Karpas-422 (cell line): ENCODE measurements around the gene OBP2A. TPM values are rescaled to one million over a fixed set of nuclear protein-coding genes. Genes with fewer than 3 reads are reported as not detected.
A peak's percentile ranks its signal among the peaks of the same experiment; 100 is the strongest.

Source experiments
- DNase-seq: peaks from one replicate; pipeline ENCODE4 v3.0.0-alpha.2; 2015
- H2AFZ ChIP-seq: fragments of 200-600 bp; sonication (generic); 2 replicates; pipeline ENCODE4 v1.6.1; 2014; ENCODE audit warnings: antibody characterized with exemption, low read length, mixed read lengths
- H3K27ac ChIP-seq: fragments of 200-600 bp; sonication (generic); 2 replicates; pipeline ENCODE4 v1.5.1; 2014; ENCODE audit warnings: mild to moderate bottlenecking, low read length, moderate library complexity
- H3K27me3 ChIP-seq: fragments of 200-600 bp; sonication (generic); 2 replicates; pipeline ENCODE4 v1.6.1; 2014; ENCODE audit warnings: low read length, mixed read lengths
- H3K36me3 ChIP-seq: fragments of 200-600 bp; sonication (generic); 2 replicates; pipeline ENCODE4 v1.6.1; 2014; ENCODE audit warnings: low read length, mixed read lengths; ENCODE audit not compliant: insufficient read depth
- H3K4me1 ChIP-seq: fragments of 200-600 bp; sonication (generic); 2 replicates; pipeline ENCODE4 v1.6.1; 2014; ENCODE audit warnings: mild to moderate bottlenecking, low read length, mixed read lengths
- H3K4me2 ChIP-seq: fragments of 200-600 bp; sonication (generic); 2 replicates; pipeline ENCODE4 v1.6.1; 2014; ENCODE audit warnings: low read length, low read depth, mild to moderate bottlenecking; ENCODE audit not compliant: poor library complexity, severe bottlenecking
- H3K4me3 ChIP-seq: fragments of 200-600 bp; sonication (generic); 2 replicates; pipeline ENCODE4 v1.5.1; 2014; ENCODE audit warnings: mild to moderate bottlenecking, antibody characterized with exemption, low read length, mixed read lengths
- H3K79me2 ChIP-seq: fragments of 200-600 bp; sonication (generic); 2 replicates; pipeline ENCODE4 v1.6.1; 2014; ENCODE audit warnings: mild to moderate bottlenecking, low read length, mixed read lengths
- H3K9ac ChIP-seq: fragments of 200-600 bp; sonication (generic); 2 replicates; pipeline ENCODE4 v1.6.0; 2014; ENCODE audit warnings: low read length
- H3K9me2 ChIP-seq: fragments of 200-600 bp; sonication (generic), shearing (Covaris generic); replicated peaks from 2 replicates; pipeline ENCODE4 v1.6.0; 2014; ENCODE audit warnings: mild to moderate bottlenecking, low read length, moderate library complexity; ENCODE audit not compliant: insufficient read depth
- H3K9me3 ChIP-seq: fragments of 300-700, 200-600 bp; sonication (generic); 2 replicates; pipeline ENCODE4 v1.6.1; 2014; ENCODE audit warnings: low read length, mixed read lengths
- H4K20me1 ChIP-seq: fragments of 200-600 bp; sonication (generic); 2 replicates; pipeline ENCODE4 v1.6.1; 2014; ENCODE audit warnings: mild to moderate bottlenecking, antibody characterized with exemption, low read length, low read depth; ENCODE audit not compliant: insufficient read depth
- total RNA-seq: library from RNA; depleted of rRNA; stranded (reverse); fragments of >200 nt; shearing (Covaris generic); gene quantifications from 2 replicates; pipeline ENCODE4 v1.2.3, GENCODE V29; 2014; ENCODE audit warnings: low replicate concordance

Gene OBP2A
- total RNA-seq, 1 experiment from 2014 or later: not detected

DNA sequence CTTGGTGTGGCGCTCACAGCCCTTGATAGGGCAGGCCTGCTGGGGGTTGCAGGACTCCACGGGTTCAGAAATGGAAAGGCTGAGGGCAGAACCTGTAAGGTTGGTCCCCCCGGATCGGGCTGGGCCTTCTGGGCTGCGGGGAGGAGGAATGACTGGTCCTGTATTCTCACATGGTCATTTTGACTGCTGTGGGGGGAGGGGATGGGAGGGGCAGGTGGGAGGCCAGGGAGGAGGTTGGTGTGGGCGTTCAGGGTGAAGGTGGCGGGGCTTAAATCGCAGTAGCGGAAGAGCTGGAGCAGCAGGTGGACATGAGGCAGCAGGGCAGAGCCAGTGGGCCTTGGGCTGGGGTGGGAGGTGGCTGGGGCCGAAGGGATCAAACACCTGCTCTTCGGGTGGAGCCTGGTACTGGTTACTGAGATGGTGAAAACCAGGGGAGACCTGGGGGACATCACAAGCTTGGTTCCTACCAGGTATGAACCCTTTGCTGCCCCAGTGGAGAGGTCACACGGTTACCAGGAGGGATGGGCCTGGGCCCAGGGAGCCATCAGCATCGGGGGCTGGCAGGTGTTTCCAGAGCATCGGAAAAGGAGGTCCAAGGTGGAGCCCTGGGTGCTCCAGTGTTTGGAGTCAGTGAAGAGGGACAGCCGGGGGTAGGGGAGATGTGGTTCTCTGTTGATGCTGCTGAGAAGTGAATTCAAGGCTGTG is 43.6 kb upstream of the OBP2A start:
- no peak for DNase-seq
- H3K4me1 ChIP-seq: peaks cover 23% of the 10 kb centered on the region
- H3K4me3 ChIP-seq: peak overlapping the region; percentile 98
- H4K20me1 ChIP-seq: peaks cover 36% of the 10 kb centered on the region
- peak overlapping the region; percentile 98 for H3K4me2 ChIP-seq
- peak overlapping the region; percentile 99 for H3K9ac ChIP-seq
- no peaks in the 10 kb centered on the region for H3K9me3 ChIP-seq
- no peaks in the 10 kb centered on the region for H3K9me2 ChIP-seq
- peaks cover 8% of the 10 kb centered on the region for H3K36me3 ChIP-seq
- H3K27ac ChIP-seq: no peak overlapping the region
- no peak overlapping the region for H2AFZ ChIP-seq
- H3K79me2 ChIP-seq: peaks cover 22% of the 10 kb centered on the region
- H3K27me3 ChIP-seq: no peaks in the 10 kb centered on the region

DNA sequence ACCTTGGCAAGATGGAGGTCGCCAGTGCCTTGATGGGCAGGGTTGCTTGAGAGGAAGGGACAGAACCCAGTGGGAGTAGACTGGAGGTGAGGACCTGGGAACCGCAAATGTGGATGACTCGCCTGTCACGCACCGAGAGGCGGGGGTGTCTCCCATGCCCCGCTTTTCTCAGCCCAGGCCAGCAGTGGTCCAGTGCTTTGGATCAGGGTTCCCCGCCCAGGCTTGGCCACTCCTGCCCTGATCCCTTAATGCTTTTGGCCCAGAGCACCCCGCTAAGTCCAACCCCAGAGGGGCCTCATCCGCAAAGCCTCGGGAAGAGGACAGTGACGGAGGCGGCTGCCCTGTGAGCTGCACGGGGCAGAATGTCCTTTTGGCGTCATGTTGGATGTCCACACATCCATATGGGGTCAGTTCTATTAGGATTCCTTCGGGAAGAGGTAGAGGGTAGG is 43.0 kb upstream of the OBP2A start:
- H3K27me3 ChIP-seq: no peaks in the 10 kb centered on the region
- peaks cover 22% of the 10 kb centered on the region for H3K79me2 ChIP-seq
- no peaks in the 10 kb centered on the region; the same call in 1 of the 2 replicates for H3K9me3 ChIP-seq
- no peak overlapping the region for H3K9ac ChIP-seq
- peaks cover 23% of the 10 kb centered on the region for H3K4me1 ChIP-seq
- H3K36me3 ChIP-seq: peaks cover 8% of the 10 kb centered on the region
- H3K4me2 ChIP-seq: no peak overlapping the region
- no peak overlapping the region for H3K4me3 ChIP-seq
- DNase-seq: no peak
- H3K27ac ChIP-seq: no peak overlapping the region
- H2AFZ ChIP-seq: no peak overlapping the region
- peaks cover 36% of the 10 kb centered on the region for H4K20me1 ChIP-seq
- no peaks in the 10 kb centered on the region for H3K9me2 ChIP-seq

GRCh38 chr9:135503371-135504261 is 42.3 kb upstream of the OBP2A start:
- Histone ChIP-seq H3K4me3 (no peak overlapping the region), H3K9ac (no peak overlapping the region), H3K79me2 (peaks cover 22% of the 10 kb centered on the region), H3K27ac (no peak overlapping the region), H3K4me1 (peaks cover 23% of the 10 kb centered on the region), H3K36me3 (peaks cover 8% of the 10 kb centered on the region), H2AFZ (no peak overlapping the region), H3K4me2 (no peak overlapping the region), H3K9me3 (peaks cover under 1% of the 10 kb centered on the region; the same call in 1 of the 2 replicates), H4K20me1 (peaks cover 36% of the 10 kb centered on the region), H3K9me2 (no peaks in the 10 kb centered on the region), H3K27me3 (no peaks in the 10 kb centered on the region)
- DNase-seq: no peak

DNA sequence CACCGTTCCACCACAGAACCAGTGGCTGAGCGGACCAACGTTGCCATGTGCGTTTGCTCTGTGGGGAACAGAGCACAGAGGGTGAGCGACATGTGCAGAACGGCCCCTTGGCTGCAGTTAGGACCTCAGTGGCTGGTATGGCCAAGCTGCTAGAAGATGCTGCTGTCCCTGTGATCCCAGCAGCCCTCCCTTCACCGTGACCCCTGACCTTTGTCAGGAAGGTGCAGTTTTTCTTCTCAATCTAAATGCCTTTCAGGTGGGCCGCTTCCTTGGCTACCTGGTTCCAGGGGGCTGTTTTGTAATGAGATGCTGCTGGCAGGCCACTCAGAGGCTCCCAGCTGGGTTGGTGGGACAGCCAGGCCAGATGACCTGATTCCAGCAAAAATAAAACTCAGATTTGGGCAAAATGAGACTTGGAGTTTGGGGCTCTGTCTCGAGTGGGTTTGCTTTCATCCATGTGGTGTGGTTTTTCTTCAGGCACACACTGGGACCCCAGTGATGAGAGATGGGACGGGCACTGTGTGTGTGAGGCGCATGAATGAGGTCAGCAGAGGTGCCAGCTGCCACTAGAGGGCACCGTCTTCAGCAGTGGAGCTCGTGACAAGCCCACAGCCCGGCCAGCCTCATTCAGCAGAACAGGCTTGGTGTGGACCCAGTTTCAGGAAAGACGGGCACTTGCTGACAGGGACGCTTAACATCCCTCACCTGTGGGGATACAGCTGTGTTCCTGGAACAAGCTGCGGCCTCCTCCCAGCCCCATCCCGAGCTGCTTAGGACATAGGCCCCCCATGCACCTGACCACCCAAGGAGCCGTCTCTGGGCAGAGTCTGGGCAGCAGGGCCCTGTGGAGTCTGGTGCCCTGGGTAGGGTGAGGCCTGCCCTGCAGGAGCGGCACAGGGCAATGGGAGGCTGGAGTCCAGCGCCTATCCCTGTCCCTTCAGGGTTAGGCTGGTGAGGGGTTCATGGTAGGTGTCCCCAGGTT is 41.4 kb upstream of the OBP2A start:
- no peaks in the 10 kb centered on the region for H3K9me2 ChIP-seq
- no peak overlapping the region for H3K27ac ChIP-seq
- H3K27me3 ChIP-seq: no peaks in the 10 kb centered on the region
- peak; percentile 78 for DNase-seq
- no peak overlapping the region for H3K4me2 ChIP-seq
- H2AFZ ChIP-seq: no peak overlapping the region
- H3K36me3 ChIP-seq: peaks cover 8% of the 10 kb centered on the region
- H3K79me2 ChIP-seq: peaks cover 22% of the 10 kb centered on the region
- peaks cover 10% of the 10 kb centered on the region for H3K9me3 ChIP-seq
- H3K9ac ChIP-seq: no peak overlapping the region
- H4K20me1 ChIP-seq: peaks cover 36% of the 10 kb centered on the region
- no peak overlapping the region for H3K4me3 ChIP-seq
- peaks cover 18% of the 10 kb centered on the region for H3K4me1 ChIP-seq

DNA sequence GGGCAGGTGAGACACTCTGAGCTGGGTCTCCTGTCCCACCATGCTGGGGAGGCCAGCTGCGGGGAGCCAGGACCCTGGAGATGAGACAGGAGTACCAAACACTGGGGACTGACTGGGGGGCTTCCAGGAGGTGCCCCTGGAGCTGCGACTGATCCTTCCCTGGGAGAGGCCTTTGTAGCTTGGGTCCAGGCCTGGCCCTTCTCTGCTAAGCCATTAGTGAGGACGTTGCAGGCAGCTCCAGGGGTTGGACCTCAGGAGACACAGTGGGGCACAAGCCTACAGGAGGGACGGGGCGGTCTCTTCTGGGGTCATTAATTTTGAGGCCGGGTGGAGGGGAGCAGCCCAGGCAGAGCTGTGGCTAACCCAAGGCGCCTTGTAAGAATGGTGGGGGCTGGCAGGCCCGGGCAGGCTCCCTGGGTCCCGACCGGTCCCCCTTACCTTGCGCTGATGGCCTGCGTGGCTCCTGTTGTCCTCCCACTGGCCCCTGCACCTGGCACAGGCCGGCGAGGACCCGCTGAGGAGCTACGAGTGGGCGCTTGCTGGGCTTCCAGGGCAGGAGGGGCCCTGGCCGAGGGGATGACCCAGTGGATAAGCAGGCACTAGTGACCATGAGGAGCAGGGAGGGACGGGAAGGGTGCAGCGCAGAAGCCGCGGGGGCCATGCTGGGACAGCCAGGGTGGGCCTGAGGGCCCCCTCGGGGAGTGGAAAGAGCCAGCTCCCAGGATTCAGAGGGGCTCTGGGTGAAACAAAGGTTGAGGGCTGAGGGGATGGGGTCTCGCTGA is 40.3 kb upstream of the OBP2A start:
- Histone ChIP-seq H3K4me3 (no peak overlapping the region), H4K20me1 (peaks cover 36% of the 10 kb centered on the region), H3K36me3 (peaks cover 8% of the 10 kb centered on the region), H2AFZ (no peak overlapping the region), H3K4me1 (peaks cover 10% of the 10 kb centered on the region), H3K9me3 (peaks cover 11% of the 10 kb centered on the region), H3K4me2 (no peak overlapping the region), H3K79me2 (peaks cover 21% of the 10 kb centered on the region), H3K9ac (no peak overlapping the region), H3K27me3 (no peaks in the 10 kb centered on the region), H3K27ac (no peak overlapping the region), H3K9me2 (no peaks in the 10 kb centered on the region)
- DNase-seq: no peak

DNA sequence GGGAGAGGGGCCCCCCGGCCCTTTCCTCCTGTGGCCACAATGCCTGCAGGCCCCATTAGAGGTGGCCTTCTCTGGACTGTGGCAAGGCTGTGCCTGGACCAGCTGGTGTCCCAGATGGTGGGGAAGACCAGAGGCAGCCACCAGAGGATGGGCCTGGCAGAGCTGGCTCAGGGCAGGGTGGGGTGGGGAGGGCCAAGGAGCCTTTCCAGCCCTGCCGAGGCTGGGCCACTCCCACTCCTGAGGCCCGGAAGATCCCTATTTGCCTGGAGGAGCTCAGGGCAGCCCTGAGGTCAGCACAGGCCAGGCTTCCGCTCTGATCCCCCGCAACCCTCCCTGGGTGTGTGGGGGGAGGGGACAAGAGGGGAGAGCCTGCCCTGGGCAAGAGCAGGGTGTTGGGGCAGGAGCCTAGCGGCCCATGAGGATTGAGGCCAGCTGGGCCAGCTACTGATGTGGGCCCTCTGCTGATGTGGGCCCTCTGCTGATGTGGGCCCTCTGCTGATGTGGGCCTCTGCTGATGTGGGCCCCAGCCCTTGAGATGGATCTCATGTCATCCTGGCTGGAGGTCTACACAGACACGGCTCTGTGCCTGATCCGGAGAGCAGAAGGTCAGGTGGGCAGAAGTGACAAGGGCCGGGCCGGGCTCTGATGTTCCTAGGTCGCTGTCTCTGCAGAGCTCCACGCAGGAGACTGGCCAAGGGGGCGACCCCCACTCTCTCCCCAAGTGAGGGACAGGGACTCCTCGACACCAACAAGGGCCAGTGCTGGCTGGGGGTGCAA is 39.4 kb upstream of the OBP2A start:
- H3K4me2 ChIP-seq: no peak overlapping the region
- H4K20me1 ChIP-seq: peaks cover 31% of the 10 kb centered on the region
- no peaks in the 10 kb centered on the region for H3K9me2 ChIP-seq
- H3K79me2 ChIP-seq: peaks cover 12% of the 10 kb centered on the region
- peaks cover 8% of the 10 kb centered on the region for H3K36me3 ChIP-seq
- H3K4me1 ChIP-seq: peaks cover 7% of the 10 kb centered on the region
- peaks cover 11% of the 10 kb centered on the region for H3K9me3 ChIP-seq
- H3K9ac ChIP-seq: no peak overlapping the region
- DNase-seq: no peak
- H2AFZ ChIP-seq: no peak overlapping the region
- no peak overlapping the region for H3K27ac ChIP-seq
- no peaks in the 10 kb centered on the region for H3K27me3 ChIP-seq
- no peak overlapping the region for H3K4me3 ChIP-seq
